A549 treated with ZK216348 at 1 μM for 4 hours (cell line): Measurements from ENCODE around the gene JAML. TPM values are rescaled to one million over a fixed set of nuclear protein-coding genes. Genes with fewer than 3 reads are reported as not detected.

ENCODE experiments used
- total RNA-seq: library from RNA; stranded (reverse); fragments of 200-300 nt; extraction: Qiagen RNA extraction; gene quantifications from 5 replicates; pipeline ENCODE4 v1.2.3, GENCODE V29; 2022; ENCODE audit warnings: low read depth

The JAML gene, protein sequence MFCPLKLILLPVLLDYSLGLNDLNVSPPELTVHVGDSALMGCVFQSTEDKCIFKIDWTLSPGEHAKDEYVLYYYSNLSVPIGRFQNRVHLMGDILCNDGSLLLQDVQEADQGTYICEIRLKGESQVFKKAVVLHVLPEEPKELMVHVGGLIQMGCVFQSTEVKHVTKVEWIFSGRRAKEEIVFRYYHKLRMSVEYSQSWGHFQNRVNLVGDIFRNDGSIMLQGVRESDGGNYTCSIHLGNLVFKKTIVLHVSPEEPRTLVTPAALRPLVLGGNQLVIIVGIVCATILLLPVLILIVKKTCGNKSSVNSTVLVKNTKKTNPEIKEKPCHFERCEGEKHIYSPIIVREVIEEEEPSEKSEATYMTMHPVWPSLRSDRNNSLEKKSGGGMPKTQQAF
- total RNA-seq, result not detected in 5 replicates

DNA sequence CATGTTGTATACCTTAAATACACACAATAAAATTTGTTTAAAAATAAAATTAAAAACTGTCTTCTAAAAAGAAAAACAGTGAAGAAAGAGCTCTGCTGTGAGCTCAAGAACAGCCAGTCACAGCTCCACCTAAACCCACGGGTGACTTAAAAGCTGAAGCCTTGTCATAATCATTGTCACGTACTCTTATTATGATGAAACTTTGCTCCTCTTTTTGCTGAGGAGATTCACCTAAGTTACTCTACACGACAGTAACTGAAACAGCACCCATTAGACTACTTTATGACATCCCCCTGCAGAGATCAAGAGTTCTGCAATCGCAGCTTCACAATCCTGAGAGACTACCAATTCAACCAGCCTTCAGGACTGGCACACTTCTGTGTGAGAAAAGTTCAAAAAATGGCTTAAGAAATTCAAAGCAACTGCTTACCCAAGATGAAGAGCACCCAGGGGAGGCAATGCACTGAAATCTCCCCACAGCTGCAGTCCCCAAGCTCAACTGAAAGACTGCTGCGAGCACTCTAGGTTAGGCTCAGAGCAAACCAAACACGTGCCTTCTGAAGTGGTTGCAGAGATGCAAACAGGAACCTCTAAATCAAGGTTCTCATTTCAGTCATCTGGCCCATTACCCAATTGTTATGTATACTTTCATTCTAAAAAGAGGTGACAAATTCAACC is at the start of gene JAML:
JAML (minus strand) TSS at position 501 of the 678 bp plus-strand sequence. CDS start 10,145 bp downstream, outside the sequence.

GRCh38 chr11:118263695-118264568 is 39.1 kb upstream of the JAML start, which contains the start of gene MPZL2:
Gene MPZL2 (minus strand): TSS chr11:118264297. CDS start chr11:118264153, 144 bp downstream.

DNA sequence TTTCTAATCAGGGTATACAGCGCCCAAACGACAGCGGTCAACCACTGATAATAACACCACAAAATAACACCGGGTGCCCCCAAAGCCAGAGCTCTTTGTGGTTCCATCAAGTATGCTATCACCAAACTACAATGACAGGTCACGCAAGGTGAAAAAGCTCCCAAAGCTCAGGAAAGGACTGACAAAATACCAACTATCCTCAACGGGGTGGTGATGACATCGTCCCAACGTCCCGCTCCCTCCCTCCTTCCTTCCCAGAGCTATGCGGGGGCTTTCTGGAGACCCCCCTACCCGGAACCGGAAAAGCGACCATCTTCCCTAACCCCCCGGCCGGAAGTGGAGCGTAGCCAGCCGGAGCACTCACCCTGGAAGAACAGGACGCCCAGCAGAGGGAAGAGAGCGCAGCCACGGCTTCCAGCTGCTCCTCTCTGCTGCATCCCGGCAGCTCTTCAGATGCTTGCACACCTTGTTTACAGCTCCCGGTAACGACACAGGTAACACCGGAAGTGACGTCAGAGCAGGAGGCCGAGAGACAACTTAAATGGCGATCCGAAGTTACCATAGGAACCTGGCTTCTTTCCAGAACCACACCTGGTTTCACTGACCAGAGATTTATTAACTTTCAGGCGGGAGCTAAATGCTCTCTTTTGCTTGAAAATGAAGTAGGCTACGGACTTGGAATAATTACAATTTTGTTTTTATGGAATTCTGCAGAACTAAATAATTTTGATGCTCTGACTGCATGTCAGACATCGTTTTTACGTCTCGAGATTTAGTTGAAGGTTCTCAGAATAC is 27.2 kb upstream of the JAML start, which contains the start of gene MPZL3:
MPZL3 (minus strand) TSS at position 508 of the 795 bp plus-strand sequence; CDS start at position 437, 71 bp downstream.

DNA sequence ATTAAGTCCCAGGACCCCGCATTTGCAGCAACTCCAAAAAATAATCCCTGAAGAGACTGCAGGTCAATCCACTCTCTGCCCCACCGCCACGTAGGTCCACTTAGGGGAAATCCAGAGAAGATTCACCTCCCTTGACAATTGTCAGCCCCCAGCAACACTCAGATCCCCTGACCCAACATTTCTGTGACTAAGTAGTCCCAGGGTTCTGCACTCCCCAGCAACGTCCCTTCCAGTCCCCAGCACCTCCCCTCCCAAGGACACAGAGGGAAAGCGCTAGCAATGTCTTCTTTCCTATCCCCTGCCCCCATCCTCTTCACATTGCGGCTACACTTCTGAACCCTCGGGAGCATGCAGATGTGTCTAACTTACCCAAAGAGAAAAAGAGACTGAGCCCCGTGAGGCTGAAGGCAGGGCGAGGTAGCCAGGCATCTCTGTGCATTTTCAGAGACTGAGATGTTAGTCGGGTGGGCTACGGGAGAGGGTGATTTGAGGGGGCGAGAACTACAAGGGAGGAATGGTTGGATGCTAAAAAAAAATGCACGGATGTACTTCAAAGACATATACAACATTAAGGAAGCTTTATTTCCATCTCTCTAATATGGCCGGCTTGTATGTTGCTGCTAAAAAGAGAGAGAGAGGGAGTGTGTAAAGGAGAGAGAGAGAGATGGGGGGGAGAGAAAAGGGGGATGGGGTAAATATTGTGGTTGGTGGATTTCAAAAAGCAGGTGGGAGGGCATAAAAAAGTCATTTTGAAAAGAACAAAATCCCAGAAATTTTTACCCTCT is 48.6 kb downstream of the JAML start, which contains the start of gene SCN2B:
SCN2B (minus strand) TSS at position 647 of the 785 bp plus-strand sequence; CDS start at position 439, 208 bp downstream.

GRCh38 chr11:118152552-118153471 is 72.0 kb downstream of the JAML start, which contains the start of gene SCN4B:
Gene SCN4B (minus strand): TSS chr11:118152823. CDS start chr11:118152673, 150 bp downstream.

Other genes with a start within 250 kb of the JAML start
- 0.06 to 0.09 TPM in 2 of 5 replicates, not detected in the others for gene IL10RA, start 238.6 kb downstream of the JAML start, total RNA-seq
- gene TMPRSS4, start 147.9 kb downstream of the JAML start, total RNA-seq, result 0.14 TPM in 1 of 5 replicates, not detected in the others
- gene SMIM35, start 138.0 kb downstream of the JAML start, total RNA-seq, result not detected in 5 replicates
- 0.05 to 0.09 TPM in 2 of 5 replicates, not detected in the others for gene SCN4B, start 72.2 kb downstream of the JAML start, total RNA-seq
- gene SCN2B, start 48.4 kb downstream of the JAML start, total RNA-seq, result not detected in 5 replicates
- gene MPZL3, start 27.4 kb upstream of the JAML start, total RNA-seq, result 0.28 to 0.49 TPM (median 0.42 TPM) in 5 replicates
- gene MPZL2, start 39.3 kb upstream of the JAML start, total RNA-seq, result 0.08 to 0.24 TPM (median 0.20 TPM) in 3 of 5 replicates, not detected in the others
- gene CD3E, start 79.7 kb upstream of the JAML start, total RNA-seq, result not detected in 5 replicates
- gene CD3D, start 117.7 kb upstream of the JAML start, total RNA-seq, result not detected in 5 replicates
- not detected in 5 replicates for gene CD3G, start 119.3 kb upstream of the JAML start, total RNA-seq
- 7.0 to 11.1 TPM (median 9.9 TPM) in 5 replicates for gene UBE4A, start 134.6 kb upstream of the JAML start, total RNA-seq
- 180 to 218 TPM (median 190 TPM) in 5 replicates for gene ATP5MG, start 176.6 kb upstream of the JAML start, total RNA-seq
- gene KMT2A, start 211.5 kb upstream of the JAML start, total RNA-seq, result 11.4 to 14.8 TPM (median 13.0 TPM) in 5 replicates